Spleen (tissue), 7 donors: ENCODE measurements around the gene PARVB.

Source experiments
- CTCF ChIP-seq, 11 experiments: fragments of 200-600 bp in 7 of 11; fragments of 450-650 bp in 4 of 11; sonication (generic) in 4 of 11; IDR thresholded peaks in 8 of 11; conservative IDR thresholded peaks in 3 of 11; 1 replicate in 7 of 11; 2 replicates in 4 of 11; pipeline versions ENCODE4 v1.4.0 to v1.8.0; 2016 to 2021; ENCODE audit warnings: antibody characterized with exemption in 11 of 11, inconsistent platforms in 4 of 11, mild to moderate bottlenecking in 1 of 11
- POLR2AphosphoS5 ChIP-seq, 3 donors: sonication (generic); formaldehyde crosslinking; IDR thresholded peaks; one replicate each; pipeline ENCODE4 v1.5.1; 2017; ENCODE audit warnings: antibody characterized with exemption in 3 of 3
- donor health status: DM: no; HTN: no; CAD: no; lungs with moderate emphysema.
- donor health status: DM: no; HTN: no; CAD: no.
- donor health status: DM: no; HTN: no; CAD: no.

GRCh38 chr22:44137415-44137814, 113.3 kb downstream of the PARVB start:
- TF ChIP-seq CTCF (IDR thresholded peaks at IDR 0.05 in 8 of 11, conservative IDR thresholded peaks at IDR 0.05 in 3 of 11) = no peak
- no peak for TF ChIP-seq POLR2AphosphoS5 (IDR thresholded peaks at IDR 0.05)
